Liver (tissue), 3 donors: ENCODE measurements around the gene PSIP1.

Experiments
- FOXA1 ChIP-seq: IDR thresholded peaks from 2 replicates; pipeline ENCODE4 v1.6.1; 2016; ENCODE audit warnings: antibody characterized with exemption
- JUND ChIP-seq, 2 donors: IDR thresholded peaks; 2 replicates each; pipeline ENCODE4 v1.6.1; 2016; ENCODE audit warnings: antibody characterized with exemption in 2 of 2
- TAF1 ChIP-seq: conservative IDR thresholded peaks from 2 replicates; pipeline ENCODE4 v1.6.1; 2016; ENCODE audit warnings: antibody characterized with exemption, mild to moderate bottlenecking
- TF ChIP-seq, protein P1 (sequence below): fragments of 150-350 bp; IDR thresholded peaks from 2 replicates; pipeline ENCODE4 v1.5.1; 2017; ENCODE audit warnings: improper control_type of control experiment, low read depth, low read length; ENCODE audit not compliant: missing input control
- TF ChIP-seq, protein P2 (sequence below): IDR thresholded peaks from 2 replicates; pipeline ENCODE4 v1.6.1; 2016; ENCODE audit warnings: antibody characterized with exemption, mild to moderate bottlenecking
- donor health status: healthy.
- donor health status: healthy.

- TF ChIP-seq, protein P1, sequence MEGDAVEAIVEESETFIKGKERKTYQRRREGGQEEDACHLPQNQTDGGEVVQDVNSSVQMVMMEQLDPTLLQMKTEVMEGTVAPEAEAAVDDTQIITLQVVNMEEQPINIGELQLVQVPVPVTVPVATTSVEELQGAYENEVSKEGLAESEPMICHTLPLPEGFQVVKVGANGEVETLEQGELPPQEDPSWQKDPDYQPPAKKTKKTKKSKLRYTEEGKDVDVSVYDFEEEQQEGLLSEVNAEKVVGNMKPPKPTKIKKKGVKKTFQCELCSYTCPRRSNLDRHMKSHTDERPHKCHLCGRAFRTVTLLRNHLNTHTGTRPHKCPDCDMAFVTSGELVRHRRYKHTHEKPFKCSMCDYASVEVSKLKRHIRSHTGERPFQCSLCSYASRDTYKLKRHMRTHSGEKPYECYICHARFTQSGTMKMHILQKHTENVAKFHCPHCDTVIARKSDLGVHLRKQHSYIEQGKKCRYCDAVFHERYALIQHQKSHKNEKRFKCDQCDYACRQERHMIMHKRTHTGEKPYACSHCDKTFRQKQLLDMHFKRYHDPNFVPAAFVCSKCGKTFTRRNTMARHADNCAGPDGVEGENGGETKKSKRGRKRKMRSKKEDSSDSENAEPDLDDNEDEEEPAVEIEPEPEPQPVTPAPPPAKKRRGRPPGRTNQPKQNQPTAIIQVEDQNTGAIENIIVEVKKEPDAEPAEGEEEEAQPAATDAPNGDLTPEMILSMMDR = no peak
- TF ChIP-seq TAF1 (no peak), JUND (IDR thresholded peaks at IDR 0.05) (no peak), FOXA1 (no peak)
- TF ChIP-seq, protein P2, sequence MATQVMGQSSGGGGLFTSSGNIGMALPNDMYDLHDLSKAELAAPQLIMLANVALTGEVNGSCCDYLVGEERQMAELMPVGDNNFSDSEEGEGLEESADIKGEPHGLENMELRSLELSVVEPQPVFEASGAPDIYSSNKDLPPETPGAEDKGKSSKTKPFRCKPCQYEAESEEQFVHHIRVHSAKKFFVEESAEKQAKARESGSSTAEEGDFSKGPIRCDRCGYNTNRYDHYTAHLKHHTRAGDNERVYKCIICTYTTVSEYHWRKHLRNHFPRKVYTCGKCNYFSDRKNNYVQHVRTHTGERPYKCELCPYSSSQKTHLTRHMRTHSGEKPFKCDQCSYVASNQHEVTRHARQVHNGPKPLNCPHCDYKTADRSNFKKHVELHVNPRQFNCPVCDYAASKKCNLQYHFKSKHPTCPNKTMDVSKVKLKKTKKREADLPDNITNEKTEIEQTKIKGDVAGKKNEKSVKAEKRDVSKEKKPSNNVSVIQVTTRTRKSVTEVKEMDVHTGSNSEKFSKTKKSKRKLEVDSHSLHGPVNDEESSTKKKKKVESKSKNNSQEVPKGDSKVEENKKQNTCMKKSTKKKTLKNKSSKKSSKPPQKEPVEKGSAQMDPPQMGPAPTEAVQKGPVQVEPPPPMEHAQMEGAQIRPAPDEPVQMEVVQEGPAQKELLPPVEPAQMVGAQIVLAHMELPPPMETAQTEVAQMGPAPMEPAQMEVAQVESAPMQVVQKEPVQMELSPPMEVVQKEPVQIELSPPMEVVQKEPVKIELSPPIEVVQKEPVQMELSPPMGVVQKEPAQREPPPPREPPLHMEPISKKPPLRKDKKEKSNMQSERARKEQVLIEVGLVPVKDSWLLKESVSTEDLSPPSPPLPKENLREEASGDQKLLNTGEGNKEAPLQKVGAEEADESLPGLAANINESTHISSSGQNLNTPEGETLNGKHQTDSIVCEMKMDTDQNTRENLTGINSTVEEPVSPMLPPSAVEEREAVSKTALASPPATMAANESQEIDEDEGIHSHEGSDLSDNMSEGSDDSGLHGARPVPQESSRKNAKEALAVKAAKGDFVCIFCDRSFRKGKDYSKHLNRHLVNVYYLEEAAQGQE = no peak
These were observed 34.7 kb downstream of the PSIP1 start for GRCh38 chr9:15475923-15476536.
